Measurements from ENCODE around the gene TAOK3.

DNA sequence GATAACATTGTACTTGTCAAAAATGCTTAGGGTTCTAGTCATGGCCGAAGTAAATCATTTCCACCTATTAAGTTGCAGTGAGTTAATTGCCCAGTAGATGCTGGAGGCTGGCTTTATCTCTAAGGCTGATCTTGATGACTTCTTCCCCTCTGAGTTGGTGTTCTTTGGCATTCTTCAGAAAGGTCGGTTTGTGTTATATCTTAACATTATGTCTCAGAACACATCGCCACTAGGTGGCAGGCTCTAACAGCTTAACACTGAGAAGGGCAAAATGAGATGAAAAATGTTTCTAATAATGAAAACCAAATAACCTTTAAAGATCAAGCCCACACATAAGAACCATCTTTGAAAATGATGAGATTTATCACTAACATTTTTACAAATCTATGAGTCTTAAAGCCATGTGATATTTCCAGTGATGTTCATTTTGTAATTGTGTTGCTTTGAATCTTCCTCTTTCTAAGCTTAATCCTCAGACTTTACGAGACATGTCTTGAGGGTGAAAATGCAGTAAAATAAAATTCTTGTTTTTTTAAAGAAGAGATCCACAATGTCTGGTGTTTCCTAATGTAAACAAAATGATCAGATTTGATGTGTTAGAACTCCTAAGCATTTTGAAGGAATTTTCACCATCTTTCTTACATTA lies 32.3 kb upstream of the TAOK3 start:
- TF ChIP-seq CTCF (IDR thresholded peaks at IDR 0.05; ENCODE audit: low read length) (peak; percentile 55), EZH2 (optimal IDR thresholded peaks at IDR 0.05; ENCODE audit: low read depth, low read length) (no peak)
